HG03571 (cell line): ENCODE data around the gene KRT83.
"Not testable (repeated sequence)": the region's sequence is repeated elsewhere in the genome, so short reads cannot be mapped to it uniquely, and the experiment has no call there.

Experiments used
- ATAC-seq: cut with Tn5 transposase; IDR thresholded peaks from one replicate; pipeline ENCODE4 v1.9.1; 2021; ENCODE audit not compliant: unreplicated experiment

KRT83 gene

GRCh38 chr12:52333321-52333720 lies 12.1 kb upstream of the KRT83 start:
- no peak for ATAC-seq

- no peak for ATAC-seq
These were observed 11.2 kb upstream of the KRT83 start for GRCh38 chr12:52332381-52332780.

- no peak for ATAC-seq
These were observed 10.6 kb upstream of the KRT83 start for GRCh38 chr12:52331833-52332232.

- no peak for ATAC-seq
These were observed 9.8 kb upstream of the KRT83 start for GRCh38 chr12:52331039-52331438.

- no peak for ATAC-seq
These were observed 6.8 kb upstream of the KRT83 start for GRCh38 chr12:52327830-52328500.

- peak; percentile 66 for ATAC-seq
These were observed 6.0 kb upstream of the KRT83 start for GRCh38 chr12:52327052-52327829.

GRCh38 chr12:52324153-52324444 lies 2.9 kb upstream of the KRT83 start:
- no peak for ATAC-seq

- no peak for ATAC-seq
These were observed 2.4 kb upstream of the KRT83 start for GRCh38 chr12:52323416-52324152.

- no peak for ATAC-seq
These were observed 1.8 kb upstream of the KRT83 start for GRCh38 chr12:52323001-52323400.

- ATAC-seq = no peak
These were observed 871 bp upstream of the KRT83 start for GRCh38 chr12:52322069-52322468.

- ATAC-seq = no peak
These were observed 220 bp upstream of the KRT83 start for GRCh38 chr12:52321418-52321817.

GRCh38 chr12:52319097-52319496 lies 2.1 kb downstream of the KRT83 start:
- ATAC-seq = no peak

- no peak for ATAC-seq
These were observed 2.8 kb downstream of the KRT83 start for GRCh38 chr12:52318241-52318990.

- no peak for ATAC-seq
These were observed 3.6 kb downstream of the KRT83 start for GRCh38 chr12:52317468-52318052.

- no peak for ATAC-seq
These were observed 4.5 kb downstream of the KRT83 start for GRCh38 chr12:52316701-52317100.

GRCh38 chr12:52316290-52316689 lies 4.9 kb downstream of the KRT83 start:
- ATAC-seq = no peak

GRCh38 chr12:52315721-52316120 lies 5.5 kb downstream of the KRT83 start:
- not testable (repeated sequence) for ATAC-seq

- no peak for ATAC-seq
These were observed 6.7 kb downstream of the KRT83 start for GRCh38 chr12:52314511-52314910.

- ATAC-seq = no peak
These were observed 7.3 kb downstream of the KRT83 start for GRCh38 chr12:52313926-52314325.

GRCh38 chr12:52313461-52313860 lies 7.7 kb downstream of the KRT83 start:
- no peak for ATAC-seq

GRCh38 chr12:52312086-52312485 lies 9.1 kb downstream of the KRT83 start:
- no peak for ATAC-seq
